Measurements from ENCODE around the gene AOC2. TPM values are rescaled to one million over a fixed set of nuclear protein-coding genes. Genes with fewer than 3 reads are reported as not detected.

AOC2 gene
- total and polyA plus RNA-seq, 4 donors = 0.17 to 2.4 (median 0.41) TPM

DNA sequence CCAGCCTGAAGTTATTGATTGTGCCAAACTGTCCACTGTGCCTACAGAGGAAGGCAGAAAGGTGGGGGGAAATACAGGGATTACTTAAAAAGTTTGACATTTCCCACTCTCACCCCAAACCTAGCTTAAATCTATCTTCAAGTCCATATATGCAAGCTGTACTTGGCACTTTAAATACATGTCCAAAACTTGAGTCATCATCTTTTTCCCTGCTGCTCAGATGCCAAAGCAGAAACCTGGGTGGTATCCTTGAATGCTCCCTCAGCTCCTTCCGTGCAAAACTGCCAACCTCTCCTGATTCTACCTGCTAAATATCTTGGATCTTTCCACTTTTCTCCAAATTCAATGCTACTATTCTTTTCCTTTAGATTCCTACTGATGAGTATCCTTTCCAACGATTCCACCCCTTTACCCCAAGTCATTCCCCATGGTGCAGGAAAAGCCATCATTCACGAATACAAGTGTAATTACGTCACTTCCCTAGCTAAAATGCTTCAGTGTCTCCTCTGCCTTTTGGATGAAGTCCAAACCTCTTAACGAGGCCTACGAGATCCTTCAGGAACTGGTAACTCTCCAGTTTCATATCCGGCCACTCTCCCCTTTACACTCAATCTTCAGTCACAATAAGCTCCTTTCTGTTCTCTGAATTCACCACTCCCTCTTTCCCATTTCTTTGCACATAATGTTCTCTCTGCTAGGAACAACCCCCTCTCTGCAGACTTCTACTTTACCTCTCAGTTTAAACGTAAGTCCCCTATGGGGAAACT lies 29.6 kb upstream of the AOC2 start:
- H3K4me3 ChIP-seq (ENCODE audit: low read depth in 1 of 3, low read length in 3 of 3) = no peak overlapping the region
- no peak overlapping the region for H3K9ac ChIP-seq (ENCODE audit: low read depth in 1 of 2, low read length in 2 of 2)
- H3K27me3 ChIP-seq (ENCODE audit: control insufficient read depth in 4 of 4, insufficient read depth in 4 of 4, low read length in 3 of 4) = no peaks in the 10 kb centered on the region
- H3K4me1 ChIP-seq (ENCODE audit: control insufficient read depth in 4 of 4, insufficient read depth in 4 of 4, low read length in 3 of 4) = no peaks in the 10 kb centered on the region
- WGBS = 82% methylated on average over 8 of the region's 8 CpGs
- H3K9me3 ChIP-seq (ENCODE audit: control insufficient read depth in 4 of 4, low read length in 3 of 4) = no peaks in the 10 kb centered on the region
- no peak for DNase-seq (ENCODE audit: low spot score)
- no peak overlapping the region for H3K27ac ChIP-seq (ENCODE audit: low read depth in 1 of 2, low read length in 2 of 2)
- TF ChIP-seq FOXA1 (IDR thresholded peaks at IDR 0.05) (no peak), RAD21 (IDR thresholded peaks at IDR 0.05) (no peak), RXRA (IDR thresholded peaks at IDR 0.05) (no peak), NR2F2 (IDR thresholded peaks at IDR 0.05) (no peak), YY1 (IDR thresholded peaks at IDR 0.05) (no peak), HNF4G (IDR thresholded peaks at IDR 0.05) (no peak), SP1 (IDR thresholded peaks at IDR 0.05) (no peak), FOXA2 (IDR thresholded peaks at IDR 0.05) (no peak), JUND (IDR thresholded peaks at IDR 0.05) (no peak), GABPA (IDR thresholded peaks at IDR 0.05 in 1 of 2, conservative IDR thresholded peaks at IDR 0.05 in 1 of 2) (no peak), HNF4A (conservative IDR thresholded peaks at IDR 0.05) (no peak), TAF1 (conservative IDR thresholded peaks at IDR 0.05) (no peak), EGR1 (IDR thresholded peaks at IDR 0.05; ENCODE audit: low read depth in 2 of 2) (no peak)
- TF ChIP-seq, protein P1, sequence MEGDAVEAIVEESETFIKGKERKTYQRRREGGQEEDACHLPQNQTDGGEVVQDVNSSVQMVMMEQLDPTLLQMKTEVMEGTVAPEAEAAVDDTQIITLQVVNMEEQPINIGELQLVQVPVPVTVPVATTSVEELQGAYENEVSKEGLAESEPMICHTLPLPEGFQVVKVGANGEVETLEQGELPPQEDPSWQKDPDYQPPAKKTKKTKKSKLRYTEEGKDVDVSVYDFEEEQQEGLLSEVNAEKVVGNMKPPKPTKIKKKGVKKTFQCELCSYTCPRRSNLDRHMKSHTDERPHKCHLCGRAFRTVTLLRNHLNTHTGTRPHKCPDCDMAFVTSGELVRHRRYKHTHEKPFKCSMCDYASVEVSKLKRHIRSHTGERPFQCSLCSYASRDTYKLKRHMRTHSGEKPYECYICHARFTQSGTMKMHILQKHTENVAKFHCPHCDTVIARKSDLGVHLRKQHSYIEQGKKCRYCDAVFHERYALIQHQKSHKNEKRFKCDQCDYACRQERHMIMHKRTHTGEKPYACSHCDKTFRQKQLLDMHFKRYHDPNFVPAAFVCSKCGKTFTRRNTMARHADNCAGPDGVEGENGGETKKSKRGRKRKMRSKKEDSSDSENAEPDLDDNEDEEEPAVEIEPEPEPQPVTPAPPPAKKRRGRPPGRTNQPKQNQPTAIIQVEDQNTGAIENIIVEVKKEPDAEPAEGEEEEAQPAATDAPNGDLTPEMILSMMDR (IDR thresholded peaks at IDR 0.05; ENCODE audit: low read depth, low read length, missing input control) = no peak
- TF ChIP-seq, protein P2, sequence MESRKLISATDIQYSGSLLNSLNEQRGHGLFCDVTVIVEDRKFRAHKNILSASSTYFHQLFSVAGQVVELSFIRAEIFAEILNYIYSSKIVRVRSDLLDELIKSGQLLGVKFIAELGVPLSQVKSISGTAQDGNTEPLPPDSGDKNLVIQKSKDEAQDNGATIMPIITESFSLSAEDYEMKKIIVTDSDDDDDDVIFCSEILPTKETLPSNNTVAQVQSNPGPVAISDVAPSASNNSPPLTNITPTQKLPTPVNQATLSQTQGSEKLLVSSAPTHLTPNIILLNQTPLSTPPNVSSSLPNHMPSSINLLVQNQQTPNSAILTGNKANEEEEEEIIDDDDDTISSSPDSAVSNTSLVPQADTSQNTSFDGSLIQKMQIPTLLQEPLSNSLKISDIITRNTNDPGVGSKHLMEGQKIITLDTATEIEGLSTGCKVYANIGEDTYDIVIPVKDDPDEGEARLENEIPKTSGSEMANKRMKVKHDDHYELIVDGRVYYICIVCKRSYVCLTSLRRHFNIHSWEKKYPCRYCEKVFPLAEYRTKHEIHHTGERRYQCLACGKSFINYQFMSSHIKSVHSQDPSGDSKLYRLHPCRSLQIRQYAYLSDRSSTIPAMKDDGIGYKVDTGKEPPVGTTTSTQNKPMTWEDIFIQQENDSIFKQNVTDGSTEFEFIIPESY (IDR thresholded peaks at IDR 0.05) = no peak
- TF ChIP-seq, protein P3, sequence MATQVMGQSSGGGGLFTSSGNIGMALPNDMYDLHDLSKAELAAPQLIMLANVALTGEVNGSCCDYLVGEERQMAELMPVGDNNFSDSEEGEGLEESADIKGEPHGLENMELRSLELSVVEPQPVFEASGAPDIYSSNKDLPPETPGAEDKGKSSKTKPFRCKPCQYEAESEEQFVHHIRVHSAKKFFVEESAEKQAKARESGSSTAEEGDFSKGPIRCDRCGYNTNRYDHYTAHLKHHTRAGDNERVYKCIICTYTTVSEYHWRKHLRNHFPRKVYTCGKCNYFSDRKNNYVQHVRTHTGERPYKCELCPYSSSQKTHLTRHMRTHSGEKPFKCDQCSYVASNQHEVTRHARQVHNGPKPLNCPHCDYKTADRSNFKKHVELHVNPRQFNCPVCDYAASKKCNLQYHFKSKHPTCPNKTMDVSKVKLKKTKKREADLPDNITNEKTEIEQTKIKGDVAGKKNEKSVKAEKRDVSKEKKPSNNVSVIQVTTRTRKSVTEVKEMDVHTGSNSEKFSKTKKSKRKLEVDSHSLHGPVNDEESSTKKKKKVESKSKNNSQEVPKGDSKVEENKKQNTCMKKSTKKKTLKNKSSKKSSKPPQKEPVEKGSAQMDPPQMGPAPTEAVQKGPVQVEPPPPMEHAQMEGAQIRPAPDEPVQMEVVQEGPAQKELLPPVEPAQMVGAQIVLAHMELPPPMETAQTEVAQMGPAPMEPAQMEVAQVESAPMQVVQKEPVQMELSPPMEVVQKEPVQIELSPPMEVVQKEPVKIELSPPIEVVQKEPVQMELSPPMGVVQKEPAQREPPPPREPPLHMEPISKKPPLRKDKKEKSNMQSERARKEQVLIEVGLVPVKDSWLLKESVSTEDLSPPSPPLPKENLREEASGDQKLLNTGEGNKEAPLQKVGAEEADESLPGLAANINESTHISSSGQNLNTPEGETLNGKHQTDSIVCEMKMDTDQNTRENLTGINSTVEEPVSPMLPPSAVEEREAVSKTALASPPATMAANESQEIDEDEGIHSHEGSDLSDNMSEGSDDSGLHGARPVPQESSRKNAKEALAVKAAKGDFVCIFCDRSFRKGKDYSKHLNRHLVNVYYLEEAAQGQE (IDR thresholded peaks at IDR 0.05) = no peak
- TF ChIP-seq, protein P4, sequence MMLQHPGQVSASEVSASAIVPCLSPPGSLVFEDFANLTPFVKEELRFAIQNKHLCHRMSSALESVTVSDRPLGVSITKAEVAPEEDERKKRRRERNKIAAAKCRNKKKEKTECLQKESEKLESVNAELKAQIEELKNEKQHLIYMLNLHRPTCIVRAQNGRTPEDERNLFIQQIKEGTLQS (IDR thresholded peaks at IDR 0.05) = no peak
- TF ChIP-seq, protein P5, sequence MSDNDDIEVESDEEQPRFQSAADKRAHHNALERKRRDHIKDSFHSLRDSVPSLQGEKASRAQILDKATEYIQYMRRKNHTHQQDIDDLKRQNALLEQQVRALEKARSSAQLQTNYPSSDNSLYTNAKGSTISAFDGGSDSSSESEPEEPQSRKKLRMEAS (IDR thresholded peaks at IDR 0.05) = no peak
- H3K36me3 ChIP-seq (ENCODE audit: control insufficient read depth in 4 of 4, insufficient read depth in 3 of 4, low read depth in 1 of 4, low read length in 3 of 4) = peaks cover 7 to 73% (median 57%) of the 10 kb centered on the region in 4 donors

All from liver (tissue), 9 donors.